ENCODE measurements around the gene VANGL1.
A peak's percentile ranks its signal among the peaks of the same experiment; 100 is the strongest.

DNA sequence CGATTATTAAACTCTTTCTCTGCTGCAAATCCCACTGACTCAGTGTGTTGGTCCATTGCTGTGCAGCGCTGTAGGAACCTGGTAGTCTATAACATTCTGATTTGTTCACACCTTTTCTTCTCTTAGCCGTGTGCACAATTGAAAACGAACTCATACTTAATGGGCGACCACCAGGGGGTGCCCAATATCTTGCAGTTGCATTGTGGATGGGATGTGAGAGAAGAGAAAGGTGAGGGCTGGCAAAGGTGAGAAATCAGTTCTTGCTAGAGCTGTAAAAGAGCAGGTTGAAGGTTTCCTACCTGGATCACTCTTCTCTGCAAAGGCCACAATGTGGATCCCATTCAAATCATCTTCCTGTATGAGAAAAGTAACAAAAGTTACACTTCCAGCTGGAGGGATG is 75.8 kb downstream of the VANGL1 start:
- TF ChIP-seq, protein P1, sequence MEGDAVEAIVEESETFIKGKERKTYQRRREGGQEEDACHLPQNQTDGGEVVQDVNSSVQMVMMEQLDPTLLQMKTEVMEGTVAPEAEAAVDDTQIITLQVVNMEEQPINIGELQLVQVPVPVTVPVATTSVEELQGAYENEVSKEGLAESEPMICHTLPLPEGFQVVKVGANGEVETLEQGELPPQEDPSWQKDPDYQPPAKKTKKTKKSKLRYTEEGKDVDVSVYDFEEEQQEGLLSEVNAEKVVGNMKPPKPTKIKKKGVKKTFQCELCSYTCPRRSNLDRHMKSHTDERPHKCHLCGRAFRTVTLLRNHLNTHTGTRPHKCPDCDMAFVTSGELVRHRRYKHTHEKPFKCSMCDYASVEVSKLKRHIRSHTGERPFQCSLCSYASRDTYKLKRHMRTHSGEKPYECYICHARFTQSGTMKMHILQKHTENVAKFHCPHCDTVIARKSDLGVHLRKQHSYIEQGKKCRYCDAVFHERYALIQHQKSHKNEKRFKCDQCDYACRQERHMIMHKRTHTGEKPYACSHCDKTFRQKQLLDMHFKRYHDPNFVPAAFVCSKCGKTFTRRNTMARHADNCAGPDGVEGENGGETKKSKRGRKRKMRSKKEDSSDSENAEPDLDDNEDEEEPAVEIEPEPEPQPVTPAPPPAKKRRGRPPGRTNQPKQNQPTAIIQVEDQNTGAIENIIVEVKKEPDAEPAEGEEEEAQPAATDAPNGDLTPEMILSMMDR (IDR thresholded peaks at IDR 0.05; ENCODE audit: low read length) = peak; percentile 24
- TF ChIP-seq EZH2phosphoT487 (IDR thresholded peaks at IDR 0.05; ENCODE audit: low read length) (no peak), EZH2 (optimal IDR thresholded peaks at IDR 0.05; ENCODE audit: low read depth, low read length) (no peak)
